Naive B cell (primary cell): ENCODE results near the gene MARCHF6. TPM values are rescaled to one million over a fixed set of nuclear protein-coding genes. Genes with fewer than 3 reads are reported as not detected.
"Not testable (repeated sequence)": the region's sequence is repeated elsewhere in the genome, so short reads cannot be mapped to it uniquely, and the experiment has no call there.

Source experiments
- ATAC-seq, 2 donors: fragments of 150-1000 bp; cut with Tn5 transposase; 2 replicates each; pipeline ENCODE4 v1.10.0; 2021; ENCODE audit warnings: low read depth in 2 of 2, mild to moderate bottlenecking in 2 of 2, moderate library complexity in 2 of 2
- DNase-seq: peaks from one replicate; pipeline ENCODE4 v3.0.0; 2022
- H3K27ac Mint-ChIP-seq, 6 donors: one replicate each; pipeline ENCODE4 v1.8.0; 2020 to 2022; ENCODE audit warnings: mild to moderate bottlenecking in 6 of 6, mixed read lengths in 6 of 6, moderate library complexity in 5 of 6, inconsistent platforms in 2 of 6
- H3K27me3 Mint-ChIP-seq, 3 donors: one replicate each; pipeline ENCODE4 v1.8.0; 2021 to 2022; ENCODE audit warnings: mixed read lengths in 3 of 3, mild to moderate bottlenecking in 1 of 3
- H3K36me3 Mint-ChIP-seq, 2 donors: one replicate each; pipeline ENCODE4 v1.8.0; 2020 to 2022; ENCODE audit warnings: mixed read lengths in 2 of 2, inconsistent platforms in 1 of 2, mild to moderate bottlenecking in 1 of 2
- H3K4me1 Mint-ChIP-seq, 3 donors: one replicate each; pipeline ENCODE4 v1.8.0; 2020 to 2022; ENCODE audit warnings: mixed read lengths in 3 of 3, inconsistent platforms in 1 of 3, mild to moderate bottlenecking in 1 of 3, moderate library complexity in 1 of 3
- H3K4me3 Mint-ChIP-seq, 8 donors: one replicate each; pipeline ENCODE4 v1.8.0; 2020 to 2022; ENCODE audit warnings: mild to moderate bottlenecking in 8 of 8, mixed read lengths in 8 of 8, moderate library complexity in 8 of 8, inconsistent platforms in 2 of 8
- H3K9me3 Mint-ChIP-seq, 7 donors: one replicate each; pipeline ENCODE4 v1.8.0; 2020 to 2022; ENCODE audit warnings: mixed read lengths in 7 of 7, mild to moderate bottlenecking in 5 of 7, inconsistent platforms in 2 of 7, moderate library complexity in 1 of 7
- polyA plus RNA-seq, 6 donors: library from polyadenylated mRNA; unstranded; fragments of 300-500 nt; fragmentation: Illumina TruSeq; gene quantifications; one replicate each; pipeline ENCODE4 v1.2.3, GENCODE V29; 2021; ENCODE audit warnings: low read depth in 6 of 6

MARCHF6 gene
- polyA plus RNA-seq, 6 donors from 2014 or later, result 22.8 to 72.8 (median 48.4) TPM

GRCh38 chr5:10391130-10391529 is 37.6 kb downstream of the MARCHF6 start:
- peaks cover 15 to 30% of the 10 kb centered on the region in 2 donors for H3K36me3 Mint-ChIP-seq
- peaks cover 0 to 2% (median 0%) of the 10 kb centered on the region in 3 donors for H3K4me1 Mint-ChIP-seq
- no peaks in the 10 kb centered on the region for H3K9me3 Mint-ChIP-seq
- no peaks in the 10 kb centered on the region for H3K27me3 Mint-ChIP-seq
- H3K27ac Mint-ChIP-seq, result peak overlapping the region in 1 of 6 donors; percentile 87
- H3K4me3 Mint-ChIP-seq, result no peak overlapping the region
- ATAC-seq (no peak), DNase-seq (no peak)

DNA sequence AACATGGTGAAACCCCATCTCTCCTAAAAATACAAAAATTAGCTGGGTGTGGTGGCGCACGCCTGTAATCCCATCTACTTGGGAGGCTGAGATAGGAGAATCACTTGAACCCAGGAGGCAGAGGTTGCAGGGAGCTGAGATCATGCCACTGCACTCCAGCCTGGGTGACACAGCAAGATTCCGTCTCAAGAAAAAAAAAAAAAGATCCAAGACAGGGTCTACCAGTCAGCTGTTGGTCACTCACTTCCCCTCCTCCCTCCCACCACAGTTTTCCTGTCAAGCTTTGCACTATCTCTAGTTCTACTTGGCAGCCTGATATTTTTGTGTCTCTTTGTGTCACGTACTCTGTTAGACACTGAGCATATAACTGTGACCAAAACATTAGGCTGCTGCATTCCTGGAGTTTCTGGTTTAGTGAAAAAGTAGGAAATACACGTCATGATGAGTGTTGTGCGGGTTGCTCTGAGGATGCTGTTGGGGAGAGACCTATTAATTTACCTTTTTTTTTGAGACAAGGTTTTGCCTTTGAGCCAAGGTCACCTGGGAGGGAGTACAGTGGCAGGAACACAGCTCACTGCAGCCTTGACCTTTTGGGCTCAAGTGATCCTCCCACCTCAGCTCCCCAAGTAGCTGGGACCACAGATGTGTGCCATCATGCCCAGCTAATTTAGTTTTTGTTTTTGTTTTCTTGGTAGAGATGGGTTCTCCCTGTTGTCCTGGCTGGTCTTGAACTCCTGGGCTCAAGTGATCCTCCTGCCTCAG is 39.3 kb downstream of the MARCHF6 start:
- not testable (repeated sequence) for H3K27me3 Mint-ChIP-seq, DNase-seq, H3K9me3 Mint-ChIP-seq, H3K27ac Mint-ChIP-seq, H3K4me1 Mint-ChIP-seq, H3K4me3 Mint-ChIP-seq, ATAC-seq
- H3K36me3 Mint-ChIP-seq, result peaks cover 22 to 34% of the 10 kb centered on the region in 2 donors

DNA sequence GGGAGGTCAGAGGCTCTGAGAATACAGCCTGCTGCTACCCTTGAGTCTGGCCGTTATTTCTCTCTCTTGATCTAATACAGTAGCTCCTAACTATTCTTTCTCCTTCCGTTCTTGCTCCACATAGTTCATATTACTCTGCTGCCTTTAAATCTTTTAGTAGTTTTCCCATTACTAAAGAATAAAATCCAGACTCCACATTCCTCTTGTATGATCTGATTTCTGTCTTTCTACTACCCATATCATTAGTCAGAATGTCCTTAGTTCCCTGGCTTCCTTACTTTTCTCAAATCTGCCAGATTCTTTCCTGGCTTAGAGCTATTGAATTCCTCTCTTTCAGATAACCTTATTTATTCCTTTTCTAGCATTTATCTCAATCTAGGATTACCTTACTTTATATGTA is 40.0 kb downstream of the MARCHF6 start:
- peaks cover 21 to 34% of the 10 kb centered on the region in 2 donors for H3K36me3 Mint-ChIP-seq
- no peaks in the 10 kb centered on the region for H3K27me3 Mint-ChIP-seq
- no peaks in the 10 kb centered on the region for H3K9me3 Mint-ChIP-seq
- DNase-seq (no peak), ATAC-seq (no peak)
- peak overlapping the region in 1 of 8 donors; percentile 20 for H3K4me3 Mint-ChIP-seq
- H3K4me1 Mint-ChIP-seq, result peaks cover 0 to 7% (median 0%) of the 10 kb centered on the region in 3 donors
- H3K27ac Mint-ChIP-seq, result no peak overlapping the region

DNA sequence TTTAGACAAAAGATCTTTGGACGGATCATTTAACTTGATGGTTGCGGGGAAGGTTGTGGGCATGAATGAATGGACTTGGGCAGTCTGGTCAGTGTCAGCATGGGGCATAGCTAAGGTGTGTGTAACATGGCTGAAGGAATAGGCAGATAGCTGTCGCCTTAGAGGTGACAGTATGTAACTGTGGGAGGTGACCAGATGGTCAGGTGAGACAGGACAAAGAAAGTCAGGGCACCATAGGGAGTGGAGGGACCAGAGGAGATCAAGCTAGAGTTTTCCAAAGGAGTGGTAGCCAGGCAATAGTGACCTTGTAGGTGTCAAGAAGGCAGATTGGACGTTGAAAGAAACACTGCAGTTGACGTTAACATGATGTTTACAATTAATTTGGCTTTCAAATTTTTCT is 43.1 kb downstream of the MARCHF6 start:
- ATAC-seq (no peak), DNase-seq (no peak)
- Mint-ChIP-seq H3K27me3 (no peaks in the 10 kb centered on the region), H3K4me3 (no peak overlapping the region), H3K27ac (peak overlapping the region in 2 of 6 donors; percentile 2 to 18), H3K9me3 (no peaks in the 10 kb centered on the region), H3K36me3 (peaks cover 19 to 27% of the 10 kb centered on the region in 2 donors), H3K4me1 (peaks cover 0 to 7% (median 0%) of the 10 kb centered on the region in 3 donors)

GRCh38 chr5:10399839-10400238 is 46.3 kb downstream of the MARCHF6 start:
- Mint-ChIP-seq H3K36me3 (peaks cover 8 to 23% of the 10 kb centered on the region in 2 donors), H3K27ac (no peak overlapping the region)
- no peak for ATAC-seq

DNA sequence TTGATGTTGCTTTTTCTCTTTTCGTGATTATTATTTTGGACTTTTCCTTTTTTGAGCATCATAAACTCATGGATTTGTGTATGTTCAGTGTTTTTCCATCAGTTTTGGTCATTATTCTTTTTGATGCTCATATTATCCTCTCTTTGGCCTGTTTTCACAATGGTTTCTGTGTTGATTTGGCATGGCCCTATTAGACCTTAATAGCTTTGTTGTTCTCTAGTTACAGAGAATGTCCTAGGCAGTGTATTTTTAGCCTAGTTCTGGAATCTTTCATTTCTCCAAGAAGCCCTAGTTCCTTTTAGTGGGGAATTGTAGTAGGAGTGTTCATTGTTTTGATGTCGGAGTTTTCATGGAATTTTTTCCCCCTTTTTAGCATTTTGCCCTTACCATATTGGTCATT is 46.9 kb downstream of the MARCHF6 start:
- Mint-ChIP-seq H3K36me3 (peaks cover 8 to 24% of the 10 kb centered on the region in 2 donors), H3K9me3 (no peaks in the 10 kb centered on the region), H3K4me1 (peaks cover 0 to 7% (median 0%) of the 10 kb centered on the region in 3 donors), H3K27ac (no peak overlapping the region), H3K27me3 (no peaks in the 10 kb centered on the region), H3K4me3 (no peak overlapping the region)
- ATAC-seq (no peak), DNase-seq (no peak)

More at GRCh38 chr5:10399839-10400238, 46.3 kb downstream of the MARCHF6 start:
- no peak for DNase-seq
- Mint-ChIP-seq H3K4me3 (no peak overlapping the region), H3K9me3 (no peaks in the 10 kb centered on the region), H3K27me3 (no peaks in the 10 kb centered on the region), H3K4me1 (peaks cover 0 to 7% (median 0%) of the 10 kb centered on the region in 3 donors)

DNA sequence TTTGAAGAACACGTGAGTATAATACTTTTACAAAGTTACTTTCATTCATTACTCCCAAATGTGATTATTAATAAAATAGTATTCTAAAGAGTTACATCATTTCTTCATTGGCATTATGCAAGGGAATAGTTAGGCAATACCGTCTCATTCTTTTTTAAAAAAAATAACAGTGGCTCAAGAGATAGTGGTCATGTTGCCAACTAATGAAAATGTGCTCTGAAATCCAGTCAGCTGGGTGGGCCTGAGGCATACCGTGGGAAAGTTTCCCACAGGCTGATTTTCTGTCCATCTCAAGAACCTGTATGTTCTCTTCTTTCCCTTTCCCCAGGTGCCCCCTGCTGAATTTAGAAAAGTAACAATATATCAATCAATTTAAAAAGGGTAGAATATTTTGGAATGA is 47.3 kb downstream of the MARCHF6 start:
- Mint-ChIP-seq H3K27me3 (no peaks in the 10 kb centered on the region), H3K4me3 (no peak overlapping the region), H3K4me1 (peaks cover 0 to 7% (median 0%) of the 10 kb centered on the region in 3 donors), H3K9me3 (no peaks in the 10 kb centered on the region), H3K36me3 (peaks cover 8 to 24% of the 10 kb centered on the region in 2 donors), H3K27ac (peak overlapping the region in 2 of 6 donors; percentile 55 to 81)
- DNase-seq (no peak), ATAC-seq (no peak)

- no peaks in the 10 kb centered on the region for H3K9me3 Mint-ChIP-seq
- H3K4me1 Mint-ChIP-seq, result peaks cover 0 to 1% (median 0%) of the 10 kb centered on the region in 3 donors
- ATAC-seq (no peak), DNase-seq (no peak)
- H3K4me3 Mint-ChIP-seq, result no peak overlapping the region
- peak overlapping the region in 1 of 6 donors; percentile 81 for H3K27ac Mint-ChIP-seq
- no peaks in the 10 kb centered on the region for H3K27me3 Mint-ChIP-seq
- peaks cover under 1 to 18% of the 10 kb centered on the region in 2 donors for H3K36me3 Mint-ChIP-seq
Measured at GRCh38 chr5:10401498-10401897, 48.0 kb downstream of the MARCHF6 start.

Other genes starting within 250 kb of the MARCHF6 start
- 1 to 10 TPM; 4.7 to 8.7 (median 6.3) TPM for gene ATPSCKMT, start 103.8 kb upstream of the MARCHF6 start, polyA plus RNA-seq
- 100 to 1,000 TPM; 139 to 227 (median 190) TPM for gene CCT5, start 103.4 kb upstream of the MARCHF6 start, polyA plus RNA-seq
- gene CMBL, start 45.8 kb upstream of the MARCHF6 start, polyA plus RNA-seq, result not detected
- gene ROPN1L, start 88.2 kb downstream of the MARCHF6 start, polyA plus RNA-seq, result under 1 TPM in 2 of 6 donors, not detected in 4; 0.58 to 0.70 TPM
- gene ANKRD33B, start 210.4 kb downstream of the MARCHF6 start, polyA plus RNA-seq, result 1 to 10 TPM; 1.3 to 2.7 (median 1.9) TPM